UCSD-AML1 (cell line): ENCODE data around the gene COX10.
"Not testable (repeated sequence)": the region's sequence is repeated elsewhere in the genome, so short reads cannot be mapped to it uniquely, and the experiment has no call there.

Experiments
- DNase-seq: peaks from one replicate; lab custom pipeline; 2025; ENCODE audit not compliant: unreplicated experiment; lab: John Stamatoyannopoulos, UW

COX10 gene

GRCh38 chr17:14169287-14169686, 100.0 kb downstream of the COX10 start:
- DNase-seq = no peak

- DNase-seq = no peak
Measured at GRCh38 chr17:14169901-14170300, 100.6 kb downstream of the COX10 start.

GRCh38 chr17:14176989-14177388, 107.7 kb downstream of the COX10 start:
- DNase-seq = not testable (repeated sequence)

- not testable (repeated sequence) for DNase-seq
Measured at GRCh38 chr17:14177801-14178200, 108.5 kb downstream of the COX10 start.

- not testable (repeated sequence) for DNase-seq
Measured at GRCh38 chr17:14179951-14180350, 110.6 kb downstream of the COX10 start.

GRCh38 chr17:14182084-14182483, 112.8 kb downstream of the COX10 start:
- not testable (repeated sequence) for DNase-seq

GRCh38 chr17:14184536-14184935, 115.2 kb downstream of the COX10 start:
- DNase-seq = not testable (repeated sequence)

GRCh38 chr17:14186443-14186842, 117.1 kb downstream of the COX10 start:
- DNase-seq = not testable (repeated sequence)

- DNase-seq = not testable (repeated sequence)
Measured at GRCh38 chr17:14190774-14191173, 121.5 kb downstream of the COX10 start.

GRCh38 chr17:14191469-14191868, 122.2 kb downstream of the COX10 start:
- not testable (repeated sequence) for DNase-seq

- DNase-seq = not testable (repeated sequence)
Measured at GRCh38 chr17:14192039-14192438, 122.7 kb downstream of the COX10 start.

- DNase-seq = not testable (repeated sequence)
Measured at GRCh38 chr17:14192636-14193344, 123.5 kb downstream of the COX10 start.

- DNase-seq = no peak
Measured at GRCh38 chr17:14196377-14196997, 127.2 kb downstream of the COX10 start.

GRCh38 chr17:14197057-14197456, 127.8 kb downstream of the COX10 start:
- no peak for DNase-seq

GRCh38 chr17:14197586-14197985, 128.3 kb downstream of the COX10 start:
- DNase-seq = no peak

GRCh38 chr17:14198013-14198412, 128.7 kb downstream of the COX10 start:
- no peak for DNase-seq

- no peak for DNase-seq
Measured at GRCh38 chr17:14198575-14198974, 129.3 kb downstream of the COX10 start.

- DNase-seq = no peak
Measured at GRCh38 chr17:14199601-14200000, 130.3 kb downstream of the COX10 start.

GRCh38 chr17:14200354-14200753, 131.1 kb downstream of the COX10 start:
- DNase-seq = no peak

- no peak for DNase-seq
Measured at GRCh38 chr17:14201021-14201987, 132.0 kb downstream of the COX10 start.

GRCh38 chr17:14201988-14202380, 132.7 kb downstream of the COX10 start:
- DNase-seq = no peak
